H1 (cell line): Measurements from ENCODE around the gene JMJD8. TPM values are rescaled to one million over a fixed set of nuclear protein-coding genes. Genes with fewer than 3 reads are reported as not detected.
A peak's percentile ranks its signal among the peaks of the same experiment; 100 is the strongest.

Experiments
- ASH2L ChIP-seq: fragments of 200-600, 300-600 bp; sonication (generic); IDR thresholded peaks from one replicate; pipeline ENCODE4 v1.7.1; 2017; ENCODE audit warnings: low read length
- ATF2 ChIP-seq: IDR thresholded peaks from 2 replicates; pipeline ENCODE4 v1.6.1; 2012; ENCODE audit warnings: low read length, inconsistent platforms
- BACH1 ChIP-seq: IDR thresholded peaks from 2 replicates; pipeline ENCODE4 v1.6.1; 2012; ENCODE audit warnings: low read length, improper control_type of control experiment
- BRCA1 ChIP-seq: IDR thresholded peaks from 2 replicates; pipeline ENCODE4 v1.6.1; 2012; ENCODE audit warnings: low read depth, low read length, improper control_type of control experiment
- CEBPB ChIP-seq: IDR thresholded peaks from 2 replicates; pipeline ENCODE4 v1.6.1; 2012; ENCODE audit warnings: low read depth, low read length
- EGR1 ChIP-seq: IDR thresholded peaks from 2 replicates; pipeline ENCODE4 v1.6.1; 2011; ENCODE audit warnings: low read depth, low read length, borderline replicate concordance
- GABPA ChIP-seq: IDR thresholded peaks from 2 replicates; pipeline ENCODE4 v1.6.1; 2011; ENCODE audit warnings: mild to moderate bottlenecking, low read length, moderate library complexity, borderline replicate concordance; ENCODE audit not compliant: insufficient read depth
- KDM1A ChIP-seq: fragments of 200-600, 300-600 bp; sonication (generic); IDR thresholded peaks from 2 replicates; pipeline ENCODE4 v1.7.1; 2016; ENCODE audit warnings: mild to moderate bottlenecking, low read length, borderline replicate concordance
- KDM4A ChIP-seq: IDR thresholded peaks from one replicate; pipeline ENCODE4 v1.7.1; 2012; ENCODE audit warnings: low read depth, mild to moderate bottlenecking, moderate library complexity, low read length, inconsistent platforms; ENCODE audit not compliant: severe bottlenecking
- RBBP5 ChIP-seq: IDR thresholded peaks from 2 replicates; pipeline ENCODE4 v1.7.1; 2012; ENCODE audit warnings: low read depth, mild to moderate bottlenecking, inconsistent platforms, low read length, moderate library complexity, borderline replicate concordance
- RNF2 ChIP-seq: fragments of 200-900, 300-1000 bp; sonication (generic); IDR thresholded peaks from 2 replicates; pipeline ENCODE4 v1.7.1; 2016; ENCODE audit warnings: borderline replicate concordance, low read depth, mild to moderate bottlenecking, antibody characterized with exemption, low read length; ENCODE audit not compliant: poor library complexity, severe bottlenecking; ENCODE audit errors: missing control alignments
- RXRA ChIP-seq: IDR thresholded peaks from 2 replicates; pipeline ENCODE4 v1.6.1; 2011; ENCODE audit warnings: low read depth, mild to moderate bottlenecking, low read length, moderate library complexity; ENCODE audit not compliant: insufficient read depth
- SIN3A ChIP-seq, 2 experiments: IDR thresholded peaks in 1 of 2; conservative IDR thresholded peaks in 1 of 2; 2 replicates each; pipeline ENCODE4 v1.6.1; 2011 to 2012; ENCODE audit warnings: low read length in 2 of 2, improper control_type of control experiment in 1 of 2, low read depth in 1 of 2, mild to moderate bottlenecking in 1 of 2
- SIRT6 ChIP-seq: IDR thresholded peaks from one replicate; pipeline ENCODE4 v1.7.1; 2012; ENCODE audit warnings: low read length, inconsistent platforms
- TAF7 ChIP-seq: optimal IDR thresholded peaks from 2 replicates; pipeline ENCODE3; 2011; ENCODE audit warnings: low read depth, mild to moderate bottlenecking, inconsistent platforms, low read length, moderate library complexity, borderline replicate concordance
- polyA plus RNA-seq, 7 experiments: library from polyadenylated mRNA; depleted of rRNA in 3 of 7; stranded (reverse) in 5 of 7; unstranded in 2 of 7; fragments of >200 nt in 5 of 7; fragments of 200-250 nt in 2 of 7; gene quantifications; 1 replicate in 5 of 7; 2 replicates in 1 of 7; 4 replicates in 1 of 7; pipeline versions ENCODE4 v1.2.1 to v1.2.3, GENCODE V29; 2011 to 2013; ENCODE audit warnings: missing spikeins in 2 of 7, mixed read lengths in 2 of 7
- total RNA-seq: library from RNA; stranded (reverse); fragmentation: NEBNext Ultra II Directional; extraction: Animal tissue kit (Norgen Biotek cat#: 25700); gene quantifications from 2 replicates; pipeline ENCODE4 v1.2.1, GENCODE V29; 2021

JMJD8 gene
- total and polyA plus RNA-seq, 2 of the 8 experiments (the other 6 are each of a cell fraction or from before 2014, with no cell fraction given) = 46.4 to 87.4 TPM

GRCh38 chr16:678858-679813 is 5.0 kb downstream of the JMJD8 start (continued):
- TF ChIP-seq SIRT6 (no peak), ASH2L (no peak), KDM1A (no peak), RBBP5 (no peak), BRCA1 (no peak), ATF2 (no peak), SIN3A (conservative IDR thresholded peaks at IDR 0.05 in 1 of 2, IDR thresholded peaks at IDR 0.05 in 1 of 2; ENCODE audit: low read depth in 1 of 2, low read length in 2 of 2) (no peak), GABPA (0 out of 2 replicates have a peak, but pooled peaks have one; percentile 30), TAF7 (no peak), BACH1 (peak; percentile 79), EGR1 (no peak), RXRA (no peak), KDM4A (no peak), RNF2 (no peak), CEBPB (no peak)
